DOHH2 (cell line): ENCODE measurements around the gene TGM2.

Source experiments
- H3F3A ChIP-seq: fragments of 200-600 bp; sonication (generic), shearing (Covaris generic); 2 replicates; pipeline ENCODE4 v1.6.0; 2016; ENCODE audit warnings: antibody characterized with exemption, mild to moderate bottlenecking; ENCODE audit not compliant: control insufficient read depth, insufficient read depth
- H3K27ac ChIP-seq: fragments of 200-600 bp; sonication (generic); 2 replicates; pipeline ENCODE4 v1.5.1; 2014; ENCODE audit warnings: low read depth, mild to moderate bottlenecking, low read length, moderate library complexity
- H3K27me3 ChIP-seq: fragments of 200-600 bp; sonication (generic); 2 replicates; pipeline ENCODE4 v1.6.1; 2014; ENCODE audit warnings: mild to moderate bottlenecking, low read length, mixed read lengths; ENCODE audit not compliant: control insufficient read depth
- H3K36me3 ChIP-seq: fragments of 200-600 bp; sonication (generic); 2 replicates; pipeline ENCODE4 v1.6.1; 2014; ENCODE audit warnings: mild to moderate bottlenecking, low read length, moderate library complexity, mixed read lengths; ENCODE audit not compliant: control insufficient read depth
- H3K4me1 ChIP-seq: fragments of 200-600 bp; sonication (generic); 2 replicates; pipeline ENCODE4 v1.6.1; 2014; ENCODE audit warnings: mild to moderate bottlenecking, low read length, mixed read lengths; ENCODE audit not compliant: control insufficient read depth
- H3K4me2 ChIP-seq: fragments of 200-600 bp; sonication (generic); 2 replicates; pipeline ENCODE4 v1.6.0; 2014; ENCODE audit warnings: mild to moderate bottlenecking, low read length, moderate library complexity
- H3K4me3 ChIP-seq: fragments of 200-600 bp; sonication (generic); 2 replicates; pipeline ENCODE4 v1.5.1; 2014; ENCODE audit warnings: mild to moderate bottlenecking, low read length, mixed read lengths
- H3K79me2 ChIP-seq: fragments of 200-600 bp; sonication (generic); 2 replicates; pipeline ENCODE4 v1.6.1; 2014; ENCODE audit warnings: mild to moderate bottlenecking, low read length, mixed read lengths; ENCODE audit not compliant: control insufficient read depth
- H3K9me2 ChIP-seq: fragments of 200-600 bp; sonication (generic); replicated peaks from 2 replicates; pipeline ENCODE4 v1.6.1; 2014; ENCODE audit warnings: mild to moderate bottlenecking, low read length, mixed read lengths; ENCODE audit not compliant: control insufficient read depth
- H3K9me3 ChIP-seq: fragments of 200-600 bp; sonication (generic); 2 replicates; pipeline ENCODE4 v1.6.1; 2014; ENCODE audit warnings: antibody characterized with exemption, low read length, mixed read lengths; ENCODE audit not compliant: control insufficient read depth, insufficient read depth
- H4K20me1 ChIP-seq: fragments of 200-600 bp; sonication (generic); 2 replicates; pipeline ENCODE4 v1.6.0; 2014; ENCODE audit warnings: low read depth, mild to moderate bottlenecking, antibody characterized with exemption, low read length, moderate library complexity; ENCODE audit not compliant: control insufficient read depth, insufficient read depth
- EZH2phosphoT487 ChIP-seq: fragments of 200-600 bp; sonication (generic); IDR thresholded peaks from 2 replicates; pipeline ENCODE4 v1.6.1; 2017; ENCODE audit warnings: borderline replicate concordance, mild to moderate bottlenecking, antibody characterized with exemption, low read length, moderate library complexity, mixed read lengths
- TF ChIP-seq, protein P1 (sequence below): fragments of 200-600 bp; sonication (generic); IDR thresholded peaks from one replicate; pipeline ENCODE4 v1.5.1; 2014; ENCODE audit warnings: antibody characterized with exemption, mild to moderate bottlenecking, low read depth, low read length; ENCODE audit not compliant: poor library complexity, severe bottlenecking

Gene TGM2

GRCh38 chr20:38121741-38122140 lies 43.3 kb downstream of the TGM2 start:
- no peak overlapping the region for H3K4me2 ChIP-seq
- no peaks in the 10 kb centered on the region for H3K36me3 ChIP-seq
- no peak overlapping the region for H3K4me3 ChIP-seq
- H3K9me2 ChIP-seq, result no peaks in the 10 kb centered on the region
- H3K79me2 ChIP-seq, result no peaks in the 10 kb centered on the region
- H4K20me1 ChIP-seq, result no peaks in the 10 kb centered on the region
- no peaks in the 10 kb centered on the region for H3F3A ChIP-seq
- TF ChIP-seq, protein P1, sequence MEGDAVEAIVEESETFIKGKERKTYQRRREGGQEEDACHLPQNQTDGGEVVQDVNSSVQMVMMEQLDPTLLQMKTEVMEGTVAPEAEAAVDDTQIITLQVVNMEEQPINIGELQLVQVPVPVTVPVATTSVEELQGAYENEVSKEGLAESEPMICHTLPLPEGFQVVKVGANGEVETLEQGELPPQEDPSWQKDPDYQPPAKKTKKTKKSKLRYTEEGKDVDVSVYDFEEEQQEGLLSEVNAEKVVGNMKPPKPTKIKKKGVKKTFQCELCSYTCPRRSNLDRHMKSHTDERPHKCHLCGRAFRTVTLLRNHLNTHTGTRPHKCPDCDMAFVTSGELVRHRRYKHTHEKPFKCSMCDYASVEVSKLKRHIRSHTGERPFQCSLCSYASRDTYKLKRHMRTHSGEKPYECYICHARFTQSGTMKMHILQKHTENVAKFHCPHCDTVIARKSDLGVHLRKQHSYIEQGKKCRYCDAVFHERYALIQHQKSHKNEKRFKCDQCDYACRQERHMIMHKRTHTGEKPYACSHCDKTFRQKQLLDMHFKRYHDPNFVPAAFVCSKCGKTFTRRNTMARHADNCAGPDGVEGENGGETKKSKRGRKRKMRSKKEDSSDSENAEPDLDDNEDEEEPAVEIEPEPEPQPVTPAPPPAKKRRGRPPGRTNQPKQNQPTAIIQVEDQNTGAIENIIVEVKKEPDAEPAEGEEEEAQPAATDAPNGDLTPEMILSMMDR, result no peak
- TF ChIP-seq EZH2phosphoT487, result no peak
- H3K27ac ChIP-seq, result no peak overlapping the region
- H3K9me3 ChIP-seq, result no peaks in the 10 kb centered on the region
- no peaks in the 10 kb centered on the region for H3K4me1 ChIP-seq
- peaks cover 4% of the 10 kb centered on the region for H3K27me3 ChIP-seq

DNA sequence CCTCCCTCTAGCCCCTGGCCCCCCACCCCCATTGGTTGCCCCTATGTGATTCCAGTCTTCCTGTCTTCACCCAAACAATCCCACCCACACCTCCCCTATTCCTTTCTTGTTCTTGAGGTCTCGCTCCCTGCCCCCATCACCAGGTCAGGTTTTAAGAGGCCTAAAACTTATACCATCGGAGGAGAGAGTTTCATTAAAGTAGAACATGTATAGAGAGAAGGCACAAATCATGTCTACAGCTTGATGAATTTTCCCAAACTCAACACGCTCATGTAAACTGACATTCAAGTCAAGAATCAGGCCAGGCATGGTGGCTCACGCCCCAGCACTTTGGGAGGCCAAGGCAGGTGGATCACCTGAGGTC lies 44.5 kb downstream of the TGM2 start:
- no peaks in the 10 kb centered on the region for H4K20me1 ChIP-seq
- H3K4me1 ChIP-seq, result no peaks in the 10 kb centered on the region
- H3F3A ChIP-seq, result no peaks in the 10 kb centered on the region
- TF ChIP-seq, protein P1, result no peak
- TF ChIP-seq EZH2phosphoT487, result no peak
- no peaks in the 10 kb centered on the region for H3K9me2 ChIP-seq
- H3K4me2 ChIP-seq, result no peak overlapping the region
- H3K36me3 ChIP-seq, result no peaks in the 10 kb centered on the region
- no peak overlapping the region for H3K27ac ChIP-seq
- no peaks in the 10 kb centered on the region for H3K9me3 ChIP-seq
- peaks cover 7% of the 10 kb centered on the region for H3K27me3 ChIP-seq
- H3K4me3 ChIP-seq, result no peak overlapping the region
- H3K79me2 ChIP-seq, result no peaks in the 10 kb centered on the region

DNA sequence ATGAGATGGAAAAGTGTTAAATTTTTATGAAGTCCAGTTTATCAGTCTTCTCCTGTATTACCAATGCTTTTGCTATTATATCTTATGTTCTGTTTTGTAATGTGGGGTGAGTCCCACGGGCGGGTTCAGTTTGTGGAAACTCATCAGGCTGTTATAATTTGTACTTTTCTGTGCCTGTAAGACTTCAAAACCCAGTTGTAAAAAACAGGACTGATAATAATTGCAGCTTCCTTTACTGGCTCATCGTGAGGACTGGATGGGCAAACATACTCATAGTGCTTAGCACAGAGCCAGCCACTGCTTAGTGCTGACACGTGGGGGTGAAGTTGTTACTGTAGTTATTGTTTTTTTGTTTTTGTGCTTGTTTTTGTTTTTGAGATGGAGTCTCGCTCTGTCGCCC lies 45.6 kb downstream of the TGM2 start:
- H3K4me3 ChIP-seq, result no peak overlapping the region
- H3K9me2 ChIP-seq, result no peaks in the 10 kb centered on the region
- H3K4me1 ChIP-seq, result no peaks in the 10 kb centered on the region
- peaks cover 7% of the 10 kb centered on the region for H3K27me3 ChIP-seq
- no peaks in the 10 kb centered on the region for H3F3A ChIP-seq
- H3K36me3 ChIP-seq, result no peaks in the 10 kb centered on the region
- no peak overlapping the region for H3K27ac ChIP-seq
- H3K4me2 ChIP-seq, result no peak overlapping the region
- H4K20me1 ChIP-seq, result no peaks in the 10 kb centered on the region
- TF ChIP-seq, protein P1, result no peak
- TF ChIP-seq EZH2phosphoT487, result no peak
- no peaks in the 10 kb centered on the region for H3K9me3 ChIP-seq
- H3K79me2 ChIP-seq, result no peaks in the 10 kb centered on the region

DNA sequence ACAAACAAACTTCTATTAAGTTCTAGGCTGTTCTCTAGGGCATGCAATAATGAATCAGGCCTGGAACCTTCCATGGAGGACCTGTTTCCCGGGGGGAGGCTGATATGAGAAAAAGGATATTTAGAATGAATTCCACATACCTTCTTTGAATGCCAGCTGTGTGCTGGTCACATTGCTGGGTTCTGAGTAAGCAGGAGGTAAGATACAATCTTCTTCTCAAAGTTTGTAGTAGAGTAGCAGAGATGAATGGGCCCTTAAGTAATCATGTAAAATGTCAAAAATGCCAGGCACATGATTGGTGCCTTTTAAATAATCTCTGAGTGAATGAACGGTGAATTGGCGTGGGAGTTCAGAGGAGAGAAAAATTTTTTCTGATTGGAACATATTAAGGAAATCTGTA lies 47.4 kb downstream of the TGM2 start:
- Histone ChIP-seq H3K4me1 (no peaks in the 10 kb centered on the region), H3F3A (no peaks in the 10 kb centered on the region), H3K27me3 (peaks cover 7% of the 10 kb centered on the region), H4K20me1 (no peaks in the 10 kb centered on the region), H3K9me2 (no peaks in the 10 kb centered on the region), H3K36me3 (no peaks in the 10 kb centered on the region), H3K9me3 (no peaks in the 10 kb centered on the region), H3K79me2 (no peaks in the 10 kb centered on the region), H3K4me3 (no peak overlapping the region), H3K4me2 (no peak overlapping the region), H3K27ac (no peak overlapping the region)
- no peak for TF ChIP-seq EZH2phosphoT487
- TF ChIP-seq, protein P1, result no peak
